Hair follicular keratinocyte (primary cell): ENCODE results near the gene PLPPR5. TPM values are rescaled to one million over a fixed set of nuclear protein-coding genes. Genes with fewer than 3 reads are reported as not detected.

Experiments used
- total RNA-seq: library from RNA; depleted of rRNA; stranded (reverse); fragments of >200 nt; gene quantifications from 2 replicates; pipeline ENCODE4 v1.2.3, GENCODE V29; 2015

Gene PLPPR5
- 0.04 and 0.31 TPM in 2 replicates for total RNA-seq

GRCh38 chr1:99004861-99005442 lies at the start of gene PLPPR5:
Gene PLPPR5 (minus strand): TSS chr1:99004861. CDS start chr1:99004671, 190 bp downstream.

